ENCODE results near the gene NPHP3. TPM values are rescaled to one million over a fixed set of nuclear protein-coding genes. Genes with fewer than 3 reads are reported as not detected.

The NPHP3 gene
- total RNA-seq, 1 donor from 2014 or later, result 19.8 TPM

GRCh38 chr3:132716372-132716771 is 5.8 kb downstream of the NPHP3 start:
- H3K4me3 ChIP-seq (ENCODE audit: low read depth, low read length), result no peak overlapping the region
- TF ChIP-seq CTCF (conservative IDR thresholded peaks at IDR 0.05; ENCODE audit: low read depth, low read length), result no peak
- no peak for DNase-seq (ENCODE audit: low read depth)

GRCh38 chr3:132713977-132714727 is 8.1 kb downstream of the NPHP3 start:
- H3K4me3 ChIP-seq (ENCODE audit: low read depth, low read length), result no peak overlapping the region
- no peak for TF ChIP-seq CTCF (conservative IDR thresholded peaks at IDR 0.05; ENCODE audit: low read depth, low read length)
- no peak for DNase-seq (ENCODE audit: low read depth)

GRCh38 chr3:132710311-132710710 is 11.9 kb downstream of the NPHP3 start:
- TF ChIP-seq CTCF (conservative IDR thresholded peaks at IDR 0.05; ENCODE audit: low read depth, low read length), result no peak
- no peak for DNase-seq (ENCODE audit: low read depth)
- no peak overlapping the region for H3K4me3 ChIP-seq (ENCODE audit: low read depth, low read length)

- DNase-seq (ENCODE audit: low read depth), result no peak
- H3K4me3 ChIP-seq (ENCODE audit: low read depth, low read length), result no peak overlapping the region
- TF ChIP-seq CTCF (conservative IDR thresholded peaks at IDR 0.05; ENCODE audit: low read depth, low read length), result no peak
Measured at GRCh38 chr3:132709761-132710160, 12.4 kb downstream of the NPHP3 start.

GRCh38 chr3:132703733-132704132 is 18.5 kb downstream of the NPHP3 start:
- TF ChIP-seq CTCF (conservative IDR thresholded peaks at IDR 0.05; ENCODE audit: low read depth, low read length), result no peak
- DNase-seq (ENCODE audit: low read depth), result no peak
- no peak overlapping the region for H3K4me3 ChIP-seq (ENCODE audit: low read depth, low read length)

- DNase-seq (ENCODE audit: low read depth), result no peak
- TF ChIP-seq CTCF (conservative IDR thresholded peaks at IDR 0.05; ENCODE audit: low read depth, low read length), result no peak
- H3K4me3 ChIP-seq (ENCODE audit: low read depth, low read length), result no peak overlapping the region
Measured at GRCh38 chr3:132695422-132695821, 26.8 kb downstream of the NPHP3 start.

GRCh38 chr3:132694991-132695390 is 27.2 kb downstream of the NPHP3 start:
- TF ChIP-seq CTCF (conservative IDR thresholded peaks at IDR 0.05; ENCODE audit: low read depth, low read length), result no peak
- DNase-seq (ENCODE audit: low read depth), result no peak

More at GRCh38 chr3:132694991-132695390, 27.2 kb downstream of the NPHP3 start:
- no peak overlapping the region for H3K4me3 ChIP-seq (ENCODE audit: low read depth, low read length)

All from epithelial cell of proximal tubule (primary cell).